Neural progenitor cell (in vitro differentiated cells): ENCODE measurements around the gene KDM2A. TPM values are rescaled to one million over a fixed set of nuclear protein-coding genes. Genes with fewer than 3 reads are reported as not detected.
A peak's percentile ranks its signal among the peaks of the same experiment; 100 is the strongest.

ENCODE experiments used
- DNase-seq: peaks from one replicate; pipeline ENCODE4 v3.0.0-alpha.2; 2016; ENCODE audit warnings: low spot score
- H2AFZ ChIP-seq: fragments of 200-600 bp; sonication (generic); replicated peaks from 2 replicates; pipeline ENCODE4 v1.6.1; 2016; ENCODE audit warnings: antibody characterized with exemption
- H3F3A ChIP-seq: fragments of 200-600 bp; sonication (generic); 2 replicates; pipeline ENCODE4 v1.6.1; 2016; ENCODE audit warnings: antibody characterized with exemption, low read depth
- H3K27ac ChIP-seq: fragments of 200-600 bp; sonication (generic); 2 replicates; pipeline ENCODE4 v1.5.1; 2016; ENCODE audit warnings: mild to moderate bottlenecking
- H3K27me3 ChIP-seq: fragments of 200-600 bp; sonication (generic); 2 replicates; pipeline ENCODE4 v1.6.1; 2016; ENCODE audit warnings: mild to moderate bottlenecking, moderate library complexity
- H3K36me3 ChIP-seq: fragments of 200-600 bp; sonication (generic); 2 replicates; pipeline ENCODE4 v1.5.1; 2016
- H3K4me1 ChIP-seq: fragments of 200-600 bp; sonication (generic); 2 replicates; pipeline ENCODE4 v1.6.1; 2016; ENCODE audit warnings: mixed run types
- H3K4me2 ChIP-seq: fragments of 200-600 bp; sonication (generic); 2 replicates; pipeline ENCODE4 v1.6.1; 2016
- H3K4me3 ChIP-seq: fragments of 200-600 bp; sonication (generic); 2 replicates; pipeline ENCODE4 v1.5.1; 2016
- H3K79me2 ChIP-seq: fragments of 200-600 bp; sonication (generic); 2 replicates; pipeline ENCODE4 v1.6.1; 2016; ENCODE audit warnings: low read depth
- H3K9ac ChIP-seq: fragments of 200-600 bp; sonication (generic); 2 replicates; pipeline ENCODE4 v1.6.1; 2016
- H3K9me3 ChIP-seq: fragments of 200-600 bp; sonication (generic); 2 replicates; pipeline ENCODE4 v1.5.1; 2016; ENCODE audit warnings: low read depth
- H4K20me1 ChIP-seq: fragments of 200-600 bp; sonication (generic); 2 replicates; pipeline ENCODE4 v1.6.1; 2016; ENCODE audit warnings: low read depth
- H3K27ac Mint-ChIP-seq: 3 replicates; pipeline ENCODE4 v1.8.0; 2021; ENCODE audit warnings: mixed read lengths
- H3K27me3 Mint-ChIP-seq: 2 replicates; pipeline ENCODE4 v1.8.0; 2022; ENCODE audit warnings: low read depth, mild to moderate bottlenecking, inconsistent platforms, moderate library complexity, mixed read lengths; ENCODE audit not compliant: insufficient read depth
- H3K36me3 Mint-ChIP-seq: 3 replicates; pipeline ENCODE4 v1.8.0; 2021; ENCODE audit warnings: mixed read lengths
- H3K4me1 Mint-ChIP-seq: 3 replicates; pipeline ENCODE4 v1.8.0; 2021; ENCODE audit warnings: mixed read lengths
- H3K4me3 Mint-ChIP-seq: 3 replicates; pipeline ENCODE4 v1.8.0; 2021; ENCODE audit warnings: mild to moderate bottlenecking, moderate library complexity, mixed read lengths
- H3K9me3 Mint-ChIP-seq: 3 replicates; pipeline ENCODE4 v1.8.0; 2020; ENCODE audit warnings: mixed read lengths
- CTCF ChIP-seq: fragments of 200-600 bp; sonication (generic); IDR thresholded peaks from 2 replicates; pipeline ENCODE4 v1.5.1; 2017; ENCODE audit warnings: antibody characterized with exemption, mild to moderate bottlenecking
- EZH2 ChIP-seq: fragments of 200-600 bp; sonication (generic); IDR thresholded peaks from 2 replicates; pipeline ENCODE4 v1.6.1; 2017; ENCODE audit warnings: antibody characterized with exemption, mild to moderate bottlenecking, moderate library complexity
- EZH2phosphoT487 ChIP-seq: fragments of 200-600 bp; sonication (generic); IDR thresholded peaks from 2 replicates; pipeline ENCODE4 v1.6.1; 2017; ENCODE audit warnings: antibody characterized with exemption
- total RNA-seq: library from RNA; depleted of rRNA; stranded (reverse); fragments of >200 nt; gene quantifications from 2 replicates; pipeline ENCODE4 v1.2.3, GENCODE V29; 2015; ENCODE audit warnings: low replicate concordance

The KDM2A gene
- total RNA-seq, 1 donor from 2014 or later: 49.5 TPM

GRCh38 chr11:67240576-67241389 is 121.7 kb downstream of the KDM2A start:
- Histone ChIP-seq H3K4me3 (peak overlapping the region; percentile 75), H3K27me3 (no peaks in the 10 kb centered on the region), H3F3A (peaks cover 66% of the 10 kb centered on the region), H3K4me2 (peak overlapping the region; percentile 89), H3K4me1 (peaks cover 36% of the 10 kb centered on the region), H3K27ac (peak overlapping the region; percentile 93), H2AFZ (no peak overlapping the region), H3K36me3 (peaks cover 15% of the 10 kb centered on the region), H3K79me2 (peaks cover 62% of the 10 kb centered on the region), H3K9ac (peak overlapping the region; percentile 77), H3K9me3 (no peaks in the 10 kb centered on the region), H4K20me1 (peaks cover 79% of the 10 kb centered on the region)
- peak overlapping the region; percentile 97 for H3K27ac Mint-ChIP-seq
- no peaks in the 10 kb centered on the region for H3K9me3 Mint-ChIP-seq
- peaks cover 44% of the 10 kb centered on the region for H3K4me1 Mint-ChIP-seq
- peak; percentile 68 for DNase-seq
- peak overlapping the region; percentile 93 for H3K4me3 Mint-ChIP-seq
- no peak for TF ChIP-seq CTCF
- no peak for TF ChIP-seq EZH2phosphoT487
- TF ChIP-seq EZH2: no peak
- H3K36me3 Mint-ChIP-seq: peaks cover 25% of the 10 kb centered on the region
- no peaks in the 10 kb centered on the region for H3K27me3 Mint-ChIP-seq

- Histone ChIP-seq H3K27ac (no peak overlapping the region), H3F3A (peaks cover 66% of the 10 kb centered on the region), H3K79me2 (peaks cover 63% of the 10 kb centered on the region), H3K4me1 (peaks cover 36% of the 10 kb centered on the region), H3K36me3 (peaks cover 28% of the 10 kb centered on the region), H3K4me3 (peak overlapping the region; percentile 75), H4K20me1 (peaks cover 68% of the 10 kb centered on the region), H2AFZ (no peak overlapping the region), H3K4me2 (peak overlapping the region; percentile 89), H3K9ac (no peak overlapping the region), H3K27me3 (no peaks in the 10 kb centered on the region), H3K9me3 (no peaks in the 10 kb centered on the region)
- Mint-ChIP-seq H3K9me3 (no peaks in the 10 kb centered on the region), H3K4me3 (peak overlapping the region; percentile 62), H3K36me3 (peaks cover 34% of the 10 kb centered on the region), H3K27me3 (no peaks in the 10 kb centered on the region), H3K27ac (peak overlapping the region; percentile 76), H3K4me1 (peaks cover 44% of the 10 kb centered on the region)
- no peak for DNase-seq
- TF ChIP-seq EZH2: no peak
- no peak for TF ChIP-seq EZH2phosphoT487
- no peak for TF ChIP-seq CTCF
Measured at GRCh38 chr11:67242548-67242947, 123.5 kb downstream of the KDM2A start.

- Histone ChIP-seq H3K79me2 (peaks cover 62% of the 10 kb centered on the region), H4K20me1 (peaks cover 63% of the 10 kb centered on the region), H3F3A (peaks cover 64% of the 10 kb centered on the region), H3K4me2 (peak overlapping the region; percentile 89), H3K4me1 (peaks cover 32% of the 10 kb centered on the region), H3K4me3 (no peak overlapping the region), H3K9me3 (no peaks in the 10 kb centered on the region), H3K27ac (no peak overlapping the region), H3K36me3 (peaks cover 29% of the 10 kb centered on the region), H2AFZ (no peak overlapping the region), H3K27me3 (no peaks in the 10 kb centered on the region), H3K9ac (no peak overlapping the region)
- H3K9me3 Mint-ChIP-seq: no peaks in the 10 kb centered on the region
- H3K36me3 Mint-ChIP-seq: peaks cover 37% of the 10 kb centered on the region
- DNase-seq: no peak
- peaks cover 43% of the 10 kb centered on the region for H3K4me1 Mint-ChIP-seq
- H3K27me3 Mint-ChIP-seq: no peaks in the 10 kb centered on the region
- no peak overlapping the region for H3K4me3 Mint-ChIP-seq
- TF ChIP-seq EZH2phosphoT487 (no peak), CTCF (no peak), EZH2 (no peak)
- no peak overlapping the region for H3K27ac Mint-ChIP-seq
Measured at GRCh38 chr11:67243051-67243450, 124.0 kb downstream of the KDM2A start.
